ENCODE data around the gene THEMIS.

DNA sequence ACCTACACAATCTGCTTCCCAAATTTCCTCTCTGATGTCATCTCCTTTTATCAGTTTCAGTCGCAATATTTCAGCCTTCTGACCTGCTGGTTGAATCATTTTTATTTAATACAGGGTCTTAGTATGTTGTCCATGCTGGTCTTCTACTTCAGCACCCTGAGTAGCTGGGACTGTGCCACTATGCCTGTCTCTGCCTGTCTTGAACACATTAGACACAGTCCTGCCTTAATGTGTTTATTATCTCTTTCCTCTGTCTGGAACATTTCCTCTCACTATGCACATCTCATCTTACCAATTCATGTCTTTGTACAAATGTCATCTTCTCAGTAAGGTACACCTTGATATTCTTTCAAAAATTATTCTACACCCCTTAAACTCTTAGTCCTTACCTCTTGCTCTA is 106.5 kb downstream of the THEMIS start:
- TF ChIP-seq CTCF (conservative IDR thresholded peaks at IDR 0.05 in 1 of 2, IDR thresholded peaks at IDR 0.05 in 1 of 2; ENCODE audit: low read depth in 1 of 2, low read length in 2 of 2) (no peak), EZH2 (IDR thresholded peaks at IDR 0.05; ENCODE audit: low read length, missing control alignments) (no peak)

All from fibroblast of lung (primary cell).